ENCODE results near the gene CHST11.

Gene CHST11

GRCh38 chr12:104809706-104810385, 353.1 kb downstream of the CHST11 start:
- H3K27me3 Mint-ChIP-seq, result peaks cover 2% of the 10 kb centered on the region
- peaks cover 4% of the 10 kb centered on the region for H3K36me3 Mint-ChIP-seq
- H3K9me3 Mint-ChIP-seq (ENCODE audit: low read depth), result no peaks in the 10 kb centered on the region
- no peaks in the 10 kb centered on the region for H3K4me1 Mint-ChIP-seq (ENCODE audit: low read depth)
- H3K4me3 Mint-ChIP-seq, result no peak overlapping the region
- no peak overlapping the region for H3K27ac Mint-ChIP-seq

Measured in activated naive CD8-positive, alpha-beta T cell (primary cell).